DOHH2 (cell line): Measurements from ENCODE around the gene GAGE12F.
"Not testable (repeated sequence)": the region's sequence is repeated elsewhere in the genome, so short reads cannot be mapped to it uniquely, and the experiment has no call there.

Experiments used
- CTCF ChIP-seq: fragments of 200-600 bp; sonication (generic); IDR thresholded peaks from one replicate; pipeline ENCODE4 v1.5.1; 2014; ENCODE audit warnings: antibody characterized with exemption, mild to moderate bottlenecking, low read depth, low read length; ENCODE audit not compliant: poor library complexity, severe bottlenecking
- EZH2phosphoT487 ChIP-seq: fragments of 200-600 bp; sonication (generic); IDR thresholded peaks from 2 replicates; pipeline ENCODE4 v1.6.1; 2017; ENCODE audit warnings: borderline replicate concordance, mild to moderate bottlenecking, antibody characterized with exemption, low read length, moderate library complexity, mixed read lengths

GRCh38 chrX:49569152-49569551 lies 8.5 kb downstream of the GAGE12F start:
- not testable (repeated sequence) for TF ChIP-seq CTCF, EZH2phosphoT487
